GM18517 (cell line): ENCODE results near the gene VPREB1.
"Not testable (repeated sequence)": the region's sequence is repeated elsewhere in the genome, so short reads cannot be mapped to it uniquely, and the experiment has no call there.

Experiments used
- ATAC-seq: cut with Tn5 transposase; IDR thresholded peaks from one replicate; pipeline ENCODE4 v1.9.1; 2021; ENCODE audit warnings: mild to moderate bottlenecking, moderate library complexity; ENCODE audit not compliant: unreplicated experiment

Gene VPREB1

GRCh38 chr22:22292656-22293055, 48.1 kb downstream of the VPREB1 start:
- ATAC-seq = not testable (repeated sequence)

- ATAC-seq = not testable (repeated sequence)
Observed at GRCh38 chr22:22293436-22293835, 48.9 kb downstream of the VPREB1 start.

- ATAC-seq = not testable (repeated sequence)
Observed at GRCh38 chr22:22294641-22295040, 50.1 kb downstream of the VPREB1 start.
